Endothelial cell of umbilical vein (primary cell): Measurements from ENCODE around the gene MAML2. TPM values are rescaled to one million over a fixed set of nuclear protein-coding genes. Genes with fewer than 3 reads are reported as not detected.

Experiments
- BruUV-seq: library from RNA; stranded (reverse); fragments of 400-500 nt; replicated peaks from 2 replicates; lab custom pipeline; 2021; lab: Mats Ljungman, UMichigan
- CTCF ChIA-PET: fragments of 300-600, 350-600 bp; sonication (Branson Sonifier 250); formaldehyde crosslinking; loops from one replicate; lab custom pipeline; 2021; ENCODE audit warnings: antibody characterized with exemption, inconsistent platforms; lab: Charles Lee
- POLR2A ChIA-PET: fragments of 300-600, 350-600 bp; sonication (Branson Sonifier 250); formaldehyde crosslinking; loops from one replicate; lab custom pipeline; 2021; ENCODE audit warnings: antibody characterized with exemption, inconsistent platforms; lab: Charles Lee
- DNase-seq: peaks from one replicate; pipeline ENCODE4 v3.0.0-alpha.2; 2011; ENCODE audit warnings: low read depth, low spot score
- FAIRE-seq: peaks from 2 replicates; lab custom pipeline; 2011; peaks lifted over from hg19 to GRCh38; lab: Jason Lieb, UNC
- H2AFZ ChIP-seq: 2 replicates; pipeline ENCODE4 v1.6.0; 2012; ENCODE audit warnings: low read depth, low read length, control low read depth, inconsistent platforms
- H3K27ac ChIP-seq: 2 replicates; pipeline ENCODE4 v1.5.1; 2011; ENCODE audit warnings: low read depth, mild to moderate bottlenecking, control low read depth, low read length, moderate library complexity; ENCODE audit not compliant: insufficient read depth
- H3K27me3 ChIP-seq, 2 experiments: 2 replicates each; pipeline versions ENCODE4 v1.6.0 to v1.6.1; 2011; ENCODE audit warnings: low read length in 2 of 2, mixed read lengths in 1 of 2; ENCODE audit not compliant: control insufficient read depth in 2 of 2, insufficient read depth in 2 of 2
- H3K36me3 ChIP-seq, 2 experiments: 2 replicates in 1 of 2; 3 replicates in 1 of 2; pipeline ENCODE4 v1.5.1; 2011; ENCODE audit warnings: low read length in 2 of 2, mild to moderate bottlenecking in 1 of 2, moderate library complexity in 1 of 2; ENCODE audit not compliant: control insufficient read depth in 2 of 2, insufficient read depth in 2 of 2; ENCODE audit errors: extremely low read depth in 1 of 2
- H3K4me1 ChIP-seq: 3 replicates; pipeline ENCODE4 v1.5.1; 2011; ENCODE audit warnings: mild to moderate bottlenecking, low read length; ENCODE audit not compliant: control insufficient read depth, insufficient read depth; ENCODE audit errors: extremely low read depth
- H3K4me2 ChIP-seq: 2 replicates; pipeline ENCODE4 v1.6.1; 2011; ENCODE audit warnings: low read length, control low read depth, mixed read lengths; ENCODE audit not compliant: insufficient read depth
- H3K4me3 ChIP-seq, 3 experiments: fragments of 200-600 bp in 1 of 3; sonication (generic), shearing (Covaris generic) in 1 of 3; replicated peaks in 1 of 3; 2 replicates each; pipeline ENCODE4 v1.5.1; 2011 to 2016; ENCODE audit warnings: control low read depth in 3 of 3, low read length in 3 of 3, mild to moderate bottlenecking in 2 of 3, inconsistent platforms in 1 of 3, low read depth in 1 of 3, moderate library complexity in 1 of 3; ENCODE audit not compliant: insufficient read depth in 1 of 3
- H3K79me2 ChIP-seq: 2 replicates; pipeline ENCODE4 v1.6.0; 2012; ENCODE audit warnings: low read length, inconsistent platforms; ENCODE audit not compliant: control insufficient read depth, insufficient read depth
- H3K9ac ChIP-seq: replicated peaks from 2 replicates; pipeline ENCODE3; 2011; ENCODE audit warnings: low read length, control low read depth; ENCODE audit not compliant: insufficient read depth; ENCODE audit errors: extremely low read depth
- H3K9me1 ChIP-seq: replicated peaks from 3 replicates; pipeline ENCODE4 v1.6.0; 2011; ENCODE audit warnings: mild to moderate bottlenecking, low read length; ENCODE audit not compliant: control insufficient read depth, insufficient read depth; ENCODE audit errors: extremely low read depth
- H3K9me3 ChIP-seq: replicated peaks from 2 replicates; pipeline ENCODE4 v1.5.1; 2012; ENCODE audit warnings: low read length, inconsistent platforms; ENCODE audit not compliant: control insufficient read depth, insufficient read depth
- H4K20me1 ChIP-seq: replicated peaks from 2 replicates; pipeline ENCODE3; 2011; ENCODE audit warnings: mild to moderate bottlenecking, low read length; ENCODE audit not compliant: control insufficient read depth, insufficient read depth; ENCODE audit errors: extremely low read depth
- EZH2 ChIP-seq: IDR thresholded peaks from 2 replicates; pipeline ENCODE4 v1.6.1; 2012; ENCODE audit warnings: borderline replicate concordance, low read depth, mild to moderate bottlenecking, moderate library complexity, low read length, inconsistent platforms; ENCODE audit not compliant: severe bottlenecking
- FOS ChIP-seq: IDR thresholded peaks from 2 replicates; pipeline ENCODE4 v1.6.1; 2011; ENCODE audit warnings: mild to moderate bottlenecking, low read length, moderate library complexity, borderline replicate concordance; ENCODE audit not compliant: insufficient read depth
- GATA2 ChIP-seq: IDR thresholded peaks from 2 replicates; pipeline ENCODE4 v1.7.0; 2011; ENCODE audit warnings: low read depth, mild to moderate bottlenecking, moderate library complexity, mixed read lengths, low read length; ENCODE audit not compliant: insufficient read length, insufficient read depth
- JUN ChIP-seq: IDR thresholded peaks from 2 replicates; pipeline ENCODE4 v1.6.1; 2011; ENCODE audit warnings: borderline replicate concordance, low read depth; ENCODE audit not compliant: insufficient read length, insufficient read depth
- MYC ChIP-seq: IDR thresholded peaks from one replicate; pipeline ENCODE4 v1.6.1; 2011; ENCODE audit warnings: mild to moderate bottlenecking, low read depth, low read length
- POLR2A ChIP-seq: IDR thresholded peaks from 2 replicates; pipeline ENCODE4 v1.6.1; 2012; ENCODE audit warnings: low read depth, mild to moderate bottlenecking, control low read depth, low read length
- POLR2AphosphoS5 ChIP-seq: IDR thresholded peaks from 2 replicates; pipeline ENCODE4 v1.6.1; 2012; ENCODE audit warnings: low read depth, mild to moderate bottlenecking, control low read depth, low read length, moderate library complexity; ENCODE audit not compliant: insufficient read depth
- dilution Hi-C: fragments of 300-500 bp; cut with MboI; formaldehyde crosslinking; loops from one replicate; pipeline ENCODE4 v1.15.0; 2019; ENCODE audit warnings: low sequenced_read_pairs; ENCODE audit not compliant: extremely low pct_ligation_motif_present
- intact Hi-C: fragments of 100-400 bp; cut with micrococcal nuclease; formaldehyde crosslinking; loops from one replicate; pipeline ENCODE4 v1.10.0; 2022
- polyA plus RNA-seq, 4 experiments: library from polyadenylated mRNA; depleted of rRNA in 3 of 4; stranded (reverse) in 3 of 4; unstranded in 1 of 4; fragments of >200 nt; gene quantifications; 2 replicates each; pipeline versions ENCODE4 v1.2.1 to v1.2.3, GENCODE V29; 2011 to 2012; ENCODE audit warnings: missing spikeins in 1 of 4
- total RNA-seq: library from RNA; stranded (reverse); gene quantifications from 2 replicates; pipeline ENCODE4 v1.2.3, GENCODE V29; 2021
- TF ChIP-seq, protein P1 (sequence below), 2 donors: IDR thresholded peaks; 1 replicate in 1 of 2; 2 replicates in 1 of 2; pipeline ENCODE4 v1.5.1; 2011; ENCODE audit warnings: low read length in 2 of 2, mild to moderate bottlenecking in 2 of 2, moderate library complexity in 2 of 2, control low read depth in 1 of 2, inconsistent platforms in 1 of 2, low read depth in 1 of 2; ENCODE audit not compliant: insufficient read depth in 1 of 2; ENCODE audit errors: extremely low read depth in 1 of 2
- TF ChIP-seq, protein P2 (sequence below): IDR thresholded peaks from 2 replicates; pipeline ENCODE4 v1.6.1; 2011; ENCODE audit not compliant: insufficient read depth, insufficient read length

Gene MAML2
- total and polyA plus RNA-seq, 2 donors (not counting 3 experiments of a cell fraction or from before 2014, with no cell fraction given), result 12.4 to 16.8 TPM

DNA sequence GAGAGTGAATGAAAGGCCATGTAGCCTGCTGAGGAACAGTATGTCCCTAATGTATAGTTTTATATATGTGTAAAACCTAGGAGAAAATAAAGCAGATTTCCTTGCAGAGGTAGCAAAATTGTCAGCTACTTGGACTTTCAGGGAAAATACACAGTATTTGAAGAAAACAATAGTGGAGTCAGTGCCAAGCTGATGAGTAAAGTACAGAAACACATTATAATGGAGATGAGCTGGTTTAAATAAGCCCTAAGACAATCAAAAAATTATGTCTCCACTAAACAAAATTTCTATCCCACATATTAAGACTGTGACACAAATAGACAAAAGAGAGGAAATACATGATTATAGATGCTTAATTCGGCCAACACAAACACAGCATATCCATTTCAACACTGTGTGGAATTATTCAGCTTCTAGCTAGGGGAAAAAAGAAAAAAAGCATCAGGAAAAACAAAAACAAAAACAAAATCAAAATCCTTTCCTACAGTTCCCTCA is 75.9 kb downstream of the MAML2 start:
- POLR2A ChIA-PET, result no interaction called here
- CTCF ChIA-PET, result interaction anchor here (0.9 to 5.6 kb wide), 5 partner anchors 7 to 211 kb away, joined by 3 to 39 read pairs (median 6); partner anchors contain the start of gene MAML2

More for the DNA sequence above, 75.9 kb downstream of the MAML2 start:
- Histone ChIP-seq H3K4me1 (peaks cover 35% of the 10 kb centered on the region), H3K4me2 (peak overlapping the region; percentile 44), H3K9me1 (no peaks in the 10 kb centered on the region), H3K27ac (peak overlapping the region; percentile 1), H3K9ac (no peak overlapping the region), H3K36me3 (no peaks in the 10 kb centered on the region), H3K27me3 (no peaks in the 10 kb centered on the region), H3K9me3 (no peaks in the 10 kb centered on the region), H3K4me3 (no peak overlapping the region), H3K79me2 (no peaks in the 10 kb centered on the region), H4K20me1 (no peaks in the 10 kb centered on the region), H2AFZ (no peak overlapping the region)
- FAIRE-seq (no peak), DNase-seq (peak; percentile 39)
- BruUV-seq, result no TSS peak
- intact Hi-C loops (loop anchor here (2.0 kb wide), 1 partner anchor 40 kb away; no protein-coding TSS in a partner anchor), dilution Hi-C loops (no loop called here)
- no peak for TF ChIP-seq POLR2AphosphoS5
- no peak for TF ChIP-seq EZH2
- TF ChIP-seq, protein P1, sequence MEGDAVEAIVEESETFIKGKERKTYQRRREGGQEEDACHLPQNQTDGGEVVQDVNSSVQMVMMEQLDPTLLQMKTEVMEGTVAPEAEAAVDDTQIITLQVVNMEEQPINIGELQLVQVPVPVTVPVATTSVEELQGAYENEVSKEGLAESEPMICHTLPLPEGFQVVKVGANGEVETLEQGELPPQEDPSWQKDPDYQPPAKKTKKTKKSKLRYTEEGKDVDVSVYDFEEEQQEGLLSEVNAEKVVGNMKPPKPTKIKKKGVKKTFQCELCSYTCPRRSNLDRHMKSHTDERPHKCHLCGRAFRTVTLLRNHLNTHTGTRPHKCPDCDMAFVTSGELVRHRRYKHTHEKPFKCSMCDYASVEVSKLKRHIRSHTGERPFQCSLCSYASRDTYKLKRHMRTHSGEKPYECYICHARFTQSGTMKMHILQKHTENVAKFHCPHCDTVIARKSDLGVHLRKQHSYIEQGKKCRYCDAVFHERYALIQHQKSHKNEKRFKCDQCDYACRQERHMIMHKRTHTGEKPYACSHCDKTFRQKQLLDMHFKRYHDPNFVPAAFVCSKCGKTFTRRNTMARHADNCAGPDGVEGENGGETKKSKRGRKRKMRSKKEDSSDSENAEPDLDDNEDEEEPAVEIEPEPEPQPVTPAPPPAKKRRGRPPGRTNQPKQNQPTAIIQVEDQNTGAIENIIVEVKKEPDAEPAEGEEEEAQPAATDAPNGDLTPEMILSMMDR (IDR thresholded peaks at IDR 0.05; ENCODE audit: extremely low read depth in 1 of 2, insufficient read depth in 1 of 2, low read depth in 1 of 2, low read length in 2 of 2), result no peak
- TF ChIP-seq GATA2, result no peak
- TF ChIP-seq, protein P2, sequence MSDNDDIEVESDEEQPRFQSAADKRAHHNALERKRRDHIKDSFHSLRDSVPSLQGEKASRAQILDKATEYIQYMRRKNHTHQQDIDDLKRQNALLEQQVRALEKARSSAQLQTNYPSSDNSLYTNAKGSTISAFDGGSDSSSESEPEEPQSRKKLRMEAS, result no peak
- no peak for TF ChIP-seq JUN
- TF ChIP-seq MYC, result no peak
- no peak for TF ChIP-seq FOS
- no peak for TF ChIP-seq POLR2A
